Astrocyte of the cerebellum (primary cell): ENCODE results near the gene LRRC38.

Experiments used
- DNase-seq: peaks from one replicate; pipeline ENCODE4 v3.0.0-alpha.2; 2011; ENCODE audit warnings: low read depth
- H3K4me3 ChIP-seq: 2 replicates; pipeline ENCODE4 v1.5.1; 2011; ENCODE audit warnings: mild to moderate bottlenecking, low read depth, low read length, moderate library complexity
- CTCF ChIP-seq: IDR thresholded peaks from 2 replicates; pipeline ENCODE4 v1.5.1; 2012; ENCODE audit warnings: low read length, low read depth, moderate library complexity, mild to moderate bottlenecking; ENCODE audit errors: missing control alignments
- in situ Hi-C: cut with HindIII; loops from 2 replicates; pipeline ENCODE4 v1.10.0; 2017; ENCODE audit warnings: low sequenced_read_pairs

Gene LRRC38

GRCh38 chr1:13512472-13512871, 1.3 kb downstream of the LRRC38 start:
- no peak for TF ChIP-seq CTCF
- DNase-seq: no peak
- no peak overlapping the region for H3K4me3 ChIP-seq
- in situ Hi-C loops: no loop called here

GRCh38 chr1:13510499-13510898, 3.3 kb downstream of the LRRC38 start:
- no peak for TF ChIP-seq CTCF
- in situ Hi-C loops: no loop called here
- no peak overlapping the region for H3K4me3 ChIP-seq
- no peak for DNase-seq

DNA sequence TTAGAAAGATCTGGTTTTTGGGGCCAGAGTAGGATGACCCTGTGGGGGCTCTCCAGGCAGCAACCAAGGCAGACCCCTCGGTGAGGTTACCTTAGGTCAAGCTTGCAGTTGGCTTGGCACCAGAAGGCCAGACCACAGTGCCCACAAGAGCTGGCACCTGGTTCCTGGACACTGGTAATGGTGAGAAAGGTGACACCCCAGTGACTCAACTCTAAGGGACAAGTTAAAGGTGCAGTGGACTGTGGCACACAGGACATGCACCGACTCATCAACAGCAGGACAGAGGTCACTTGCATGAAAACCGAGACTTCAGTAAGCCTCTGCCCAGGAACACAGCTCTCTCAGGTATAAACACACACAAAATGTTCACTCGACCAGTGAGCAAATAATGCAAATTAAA, 6.7 kb downstream of the LRRC38 start:
- in situ Hi-C loops: no loop called here
- DNase-seq: no peak
- no peak overlapping the region for H3K4me3 ChIP-seq
- TF ChIP-seq CTCF: no peak

DNA sequence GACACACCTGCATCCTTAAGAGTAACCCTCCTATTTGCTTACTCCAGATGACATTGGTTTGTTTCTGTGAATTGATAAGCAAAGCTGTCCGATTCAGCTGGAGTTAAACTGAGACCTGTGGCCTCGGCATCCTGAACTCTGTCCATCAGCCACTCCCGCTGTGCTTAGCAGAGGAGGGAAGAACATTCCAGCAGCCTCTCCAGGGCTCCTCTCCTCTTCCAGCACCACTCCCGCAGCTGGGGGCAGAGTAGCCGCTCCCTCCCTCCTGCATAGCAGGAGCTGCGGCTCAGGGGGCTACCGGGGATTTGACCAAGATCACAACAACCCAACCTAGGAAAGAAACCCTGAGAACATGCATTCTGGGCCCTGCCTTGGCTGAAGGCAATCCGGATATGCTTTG, 8.8 kb downstream of the LRRC38 start:
- no peak for TF ChIP-seq CTCF
- in situ Hi-C loops: no loop called here
- H3K4me3 ChIP-seq: no peak overlapping the region
- DNase-seq: no peak

DNA sequence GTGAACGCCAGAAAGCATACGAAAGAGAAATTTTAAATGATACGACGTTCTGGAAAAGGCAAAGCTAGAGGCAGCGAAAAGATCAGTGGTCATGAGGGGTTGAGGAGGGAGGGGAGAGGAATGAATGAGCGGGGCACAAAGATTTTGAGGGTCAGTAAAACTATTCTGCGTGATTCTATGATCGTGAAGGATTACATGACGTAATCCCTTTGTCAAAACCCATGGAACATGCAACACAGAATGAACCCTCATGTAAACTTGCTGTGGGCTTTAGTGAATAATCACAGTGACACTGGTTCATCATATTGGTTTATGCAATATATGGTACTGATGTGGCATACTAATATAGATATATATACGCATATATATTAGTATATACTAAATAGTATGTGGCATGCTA, 13.0 kb downstream of the LRRC38 start:
- H3K4me3 ChIP-seq: no peak overlapping the region
- TF ChIP-seq CTCF: no peak
- in situ Hi-C loops: no loop called here
- no peak for DNase-seq

- DNase-seq: no peak
- H3K4me3 ChIP-seq: no peak overlapping the region
- in situ Hi-C loops: no loop called here
- TF ChIP-seq CTCF: no peak
Observed at GRCh38 chr1:13499422-13499821, 14.4 kb downstream of the LRRC38 start.

DNA sequence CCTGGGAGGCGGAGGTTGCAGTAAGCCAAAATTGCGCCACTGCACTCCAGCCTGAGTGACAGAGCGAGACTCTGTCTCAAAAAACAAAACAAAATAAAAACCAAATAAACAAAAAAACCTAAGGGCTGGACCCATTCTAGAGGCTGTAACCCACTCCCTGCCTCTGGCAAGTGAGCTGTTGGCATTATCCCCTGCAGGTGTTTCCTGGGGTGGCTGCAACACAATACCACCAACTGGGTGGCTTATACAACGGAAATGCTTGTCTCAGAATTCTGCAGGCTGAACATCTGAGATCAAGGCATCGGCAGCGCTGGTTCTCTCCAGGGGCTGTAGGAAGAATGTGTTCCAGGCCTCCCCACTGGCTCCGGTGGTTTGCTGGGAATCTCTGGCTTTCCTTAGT, 15.2 kb downstream of the LRRC38 start:
- DNase-seq: no peak
- no peak overlapping the region for H3K4me3 ChIP-seq
- in situ Hi-C loops: no loop called here

More for the DNA sequence above, 15.2 kb downstream of the LRRC38 start:
- TF ChIP-seq CTCF: no peak
